ENCODE data around the gene MECR. TPM values are rescaled to one million over a fixed set of nuclear protein-coding genes. Genes with fewer than 3 reads are reported as not detected.

MECR gene
- total RNA-seq, 2 donors from 2014 or later = 7.6 to 8.0 TPM

DNA sequence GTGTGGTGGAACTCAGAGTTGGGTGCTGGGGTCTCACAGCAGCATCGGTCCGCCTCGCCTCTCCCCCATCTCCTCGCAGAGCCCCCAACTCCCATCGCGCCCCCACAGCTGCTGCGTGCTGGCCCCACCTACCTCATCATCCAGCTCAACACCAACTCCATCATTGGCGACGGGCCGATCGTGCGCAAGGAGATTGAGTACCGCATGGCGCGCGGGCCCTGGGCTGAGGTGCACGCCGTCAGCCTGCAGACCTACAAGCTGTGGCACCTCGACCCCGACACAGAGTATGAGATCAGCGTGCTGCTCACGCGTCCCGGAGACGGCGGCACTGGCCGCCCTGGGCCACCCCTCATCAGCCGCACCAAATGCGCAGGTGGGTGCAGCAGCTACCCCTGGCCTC lies 29.8 kb upstream of the MECR start:
- no peak overlapping the region for H3K27ac Mint-ChIP-seq
- DNase-seq (no peak), ATAC-seq (no peak)
- H3K4me3 Mint-ChIP-seq = peak overlapping the region; percentile 87
- no peaks in the 10 kb centered on the region for H3K9me3 ChIP-seq (ENCODE audit: control insufficient read depth, low read length, poor library complexity, severe bottlenecking)
- peaks cover 2% of the 10 kb centered on the region for H3K36me3 Mint-ChIP-seq (ENCODE audit: low read depth)
- peaks cover 43% of the 10 kb centered on the region for H3K27me3 Mint-ChIP-seq
- H3K4me1 Mint-ChIP-seq = peaks cover 8% of the 10 kb centered on the region

DNA sequence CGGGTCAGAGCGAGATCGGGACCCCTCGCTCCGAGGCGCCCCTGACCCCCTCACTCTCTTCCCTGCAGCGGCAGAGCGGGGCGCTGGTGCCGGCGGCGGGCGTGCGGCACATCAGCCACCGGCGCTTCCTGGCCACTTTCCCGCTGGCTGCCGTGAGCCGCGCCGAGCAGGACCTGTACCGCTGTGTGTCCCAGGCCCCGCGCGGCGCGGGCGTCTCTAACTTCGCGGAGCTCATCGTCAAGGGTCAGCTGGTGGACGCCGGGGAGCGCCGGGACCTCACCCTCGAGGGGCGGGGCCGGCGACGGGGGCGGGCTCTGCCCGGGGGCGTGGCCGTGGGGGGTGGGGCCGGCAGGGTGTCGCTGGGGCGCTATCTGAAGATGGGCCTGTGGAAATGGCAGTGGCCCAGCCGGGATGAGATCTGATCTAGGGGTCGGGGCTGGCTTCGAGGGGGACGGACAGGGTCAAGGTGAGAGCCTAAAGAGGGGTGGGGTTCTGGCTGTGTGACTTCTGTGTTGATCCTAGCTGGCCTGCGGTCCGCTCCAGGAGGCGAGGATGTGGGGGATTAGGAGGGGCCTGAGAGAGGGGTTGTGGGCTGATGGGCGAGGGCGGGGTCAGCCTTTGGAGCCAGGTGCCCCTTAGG lies 29.2 kb upstream of the MECR start:
- H3K9me3 ChIP-seq (ENCODE audit: control insufficient read depth, low read length, poor library complexity, severe bottlenecking) = no peaks in the 10 kb centered on the region
- Mint-ChIP-seq H3K27me3 (peaks cover 42% of the 10 kb centered on the region), H3K4me3 (peak overlapping the region; percentile 87), H3K4me1 (peaks cover 8% of the 10 kb centered on the region), H3K36me3 (ENCODE audit: low read depth) (peaks cover 2% of the 10 kb centered on the region), H3K27ac (no peak overlapping the region)
- peak in 1 of 3 donors; percentile 12 for DNase-seq
- peak; percentile 71 for ATAC-seq

DNA sequence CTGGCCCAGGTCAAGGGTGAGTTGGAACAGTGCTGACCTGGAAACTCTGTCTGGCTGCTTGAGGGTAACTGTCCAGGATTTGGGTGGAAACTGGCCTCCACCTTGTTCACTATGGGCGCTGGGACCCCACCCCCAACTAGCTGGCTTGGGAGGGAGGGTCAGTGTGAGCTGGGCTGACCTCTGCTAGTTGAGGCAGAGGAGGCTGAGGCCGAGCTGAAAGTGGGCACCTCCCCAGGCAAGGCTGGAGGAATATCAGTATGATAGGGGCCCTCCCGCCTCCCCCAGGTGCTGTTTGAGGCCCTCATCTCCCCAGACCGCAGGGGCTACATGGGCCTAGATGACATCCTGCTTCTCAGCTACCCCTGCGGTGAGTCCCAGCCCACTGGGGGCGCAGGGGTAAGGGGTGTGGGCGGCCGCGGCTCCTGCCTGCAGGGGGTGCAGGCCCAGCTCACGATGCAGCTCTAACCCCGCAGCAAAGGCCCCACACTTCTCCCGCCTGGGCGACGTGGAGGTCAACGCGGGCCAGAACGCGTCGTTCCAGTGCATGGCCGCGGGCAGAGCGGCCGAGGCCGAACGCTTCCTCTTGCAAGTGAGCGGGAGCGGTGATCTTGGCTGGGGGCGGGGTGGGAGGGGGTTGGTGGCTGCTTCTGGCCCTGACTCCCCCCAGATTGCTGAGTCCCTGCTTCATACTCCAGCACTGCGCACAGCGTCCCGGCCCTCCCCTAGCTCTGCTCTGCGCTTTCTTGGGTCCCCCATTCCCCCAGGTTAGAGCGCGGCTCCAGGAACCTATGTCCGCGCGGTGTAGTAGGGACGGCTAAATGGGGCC lies 28.5 kb upstream of the MECR start:
- ATAC-seq = peak; percentile 56
- no peak overlapping the region for H3K27ac Mint-ChIP-seq
- no peaks in the 10 kb centered on the region for H3K9me3 ChIP-seq (ENCODE audit: control insufficient read depth, low read length, poor library complexity, severe bottlenecking)
- peaks cover 8% of the 10 kb centered on the region for H3K4me1 Mint-ChIP-seq
- H3K4me3 Mint-ChIP-seq = peak overlapping the region; percentile 87
- DNase-seq = no peak
- H3K36me3 Mint-ChIP-seq (ENCODE audit: low read depth) = peaks cover 2% of the 10 kb centered on the region
- H3K27me3 Mint-ChIP-seq = peaks cover 42% of the 10 kb centered on the region

DNA sequence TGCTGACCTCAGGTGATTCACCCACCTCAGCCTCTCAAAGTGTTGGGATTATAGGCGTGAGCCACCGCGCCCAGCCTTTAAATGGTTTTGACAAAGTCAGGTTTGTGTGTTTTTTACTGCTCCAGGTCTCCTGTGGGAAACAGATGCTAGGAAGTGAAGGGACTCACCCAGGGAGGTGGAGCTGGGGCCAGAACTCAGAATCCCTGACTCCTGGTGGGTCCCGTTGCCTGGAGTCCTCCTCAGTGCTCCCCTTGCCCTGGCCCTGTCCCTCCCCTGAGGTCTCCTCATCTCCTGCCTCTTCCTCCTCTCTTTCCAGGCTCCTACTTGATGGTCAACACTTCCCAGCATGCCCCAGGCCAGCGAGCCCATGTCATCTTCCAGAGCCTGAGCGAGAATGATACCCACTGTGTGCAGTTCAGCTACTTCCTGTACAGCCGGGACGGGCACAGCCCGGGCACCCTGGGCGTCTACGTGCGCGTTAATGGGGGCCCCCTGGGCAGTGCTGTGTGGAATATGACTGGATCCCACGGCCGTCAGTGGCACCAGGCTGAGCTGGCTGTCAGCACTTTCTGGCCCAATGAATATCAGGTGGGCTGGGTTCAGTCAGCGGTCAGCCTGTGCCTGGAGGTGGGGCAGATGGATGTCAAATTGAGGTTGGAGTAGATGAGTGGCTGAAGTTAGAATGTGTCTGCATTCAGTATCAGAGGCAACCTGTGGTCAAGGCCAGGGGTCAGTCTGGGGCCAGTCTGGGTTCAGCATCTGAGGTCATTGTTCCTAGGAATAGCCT lies 27.6 kb upstream of the MECR start:
- Mint-ChIP-seq H3K4me3 (peak overlapping the region; percentile 9), H3K27me3 (peaks cover 42% of the 10 kb centered on the region)

DNA sequence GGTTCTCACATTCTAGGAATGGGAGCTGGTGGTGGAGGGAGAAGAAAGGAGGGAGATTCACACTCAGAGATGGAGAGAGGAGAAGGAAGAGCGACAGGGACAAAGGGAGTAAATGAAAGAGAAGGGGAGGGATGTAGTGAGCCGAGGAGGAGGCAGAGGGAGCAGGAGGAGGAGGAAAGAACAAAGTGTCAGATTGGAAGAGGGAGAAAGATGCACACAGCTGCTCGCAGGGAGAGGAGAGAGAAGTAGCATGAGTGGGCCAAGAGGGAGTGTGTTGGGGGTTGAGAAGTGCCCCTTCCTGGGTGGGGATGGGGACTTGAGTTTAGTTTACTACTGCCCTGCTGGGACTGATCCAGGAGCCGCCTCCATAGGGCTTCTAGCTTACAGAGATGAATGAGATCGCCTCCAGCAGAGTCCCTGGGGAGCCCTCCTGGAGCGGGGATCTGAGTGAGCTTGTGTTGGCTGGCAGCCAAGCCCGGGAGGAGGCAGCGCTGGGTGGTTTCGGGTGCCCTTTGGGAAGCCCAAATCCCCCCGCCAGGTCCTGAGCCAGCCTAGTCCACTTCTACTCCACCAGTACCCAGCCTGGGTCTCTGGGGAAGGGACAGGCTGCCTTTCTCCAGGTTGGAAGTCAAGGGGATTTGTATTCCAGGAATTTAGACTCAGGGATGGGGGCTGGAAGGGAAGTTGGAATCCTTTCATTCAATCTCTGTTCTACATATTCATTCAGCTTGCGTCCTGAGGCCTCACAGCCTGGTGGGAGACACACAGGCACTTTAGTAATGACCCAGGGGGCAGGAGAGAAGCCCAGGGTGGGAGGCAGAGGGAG lies 26.5 kb upstream of the MECR start:
- no peak for ATAC-seq
- no peak for DNase-seq
- peak overlapping the region; percentile 64 for H3K4me3 Mint-ChIP-seq

More for the DNA sequence above, 27.6 kb upstream of the MECR start:
- Mint-ChIP-seq H3K4me1 (peaks cover 8% of the 10 kb centered on the region), H3K36me3 (ENCODE audit: low read depth) (peaks cover 2% of the 10 kb centered on the region), H3K27ac (no peak overlapping the region)
- no peak for ATAC-seq
- no peak for DNase-seq
- H3K9me3 ChIP-seq (ENCODE audit: control insufficient read depth, low read length, poor library complexity, severe bottlenecking) = no peaks in the 10 kb centered on the region

DNA sequence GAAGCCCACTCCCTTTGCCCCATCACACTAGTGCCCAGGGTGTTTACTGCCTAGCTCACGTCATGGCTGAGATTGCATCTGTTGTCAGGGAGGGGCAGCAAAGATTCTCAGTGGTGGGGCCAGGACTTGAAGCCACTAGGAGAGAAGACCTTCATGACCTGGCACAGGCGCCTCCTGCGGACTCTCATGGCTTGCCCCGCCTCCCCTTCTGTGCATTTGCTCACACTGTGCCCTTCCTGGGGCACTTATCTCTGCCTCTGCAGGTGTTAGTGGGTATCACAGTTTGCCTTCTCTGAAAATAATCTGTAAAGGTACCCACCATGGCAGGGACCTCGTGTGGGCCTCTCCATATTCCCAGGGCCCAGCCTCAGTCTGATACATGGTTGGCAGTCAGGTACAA lies 25.7 kb upstream of the MECR start:
- no peaks in the 10 kb centered on the region for H3K9me3 ChIP-seq (ENCODE audit: control insufficient read depth, low read length, poor library complexity, severe bottlenecking)
- H3K27ac Mint-ChIP-seq = no peak overlapping the region
- H3K4me1 Mint-ChIP-seq = peaks cover 8% of the 10 kb centered on the region
- H3K4me3 Mint-ChIP-seq = no peak overlapping the region
- H3K27me3 Mint-ChIP-seq = peaks cover 45% of the 10 kb centered on the region
- DNase-seq = no peak
- ATAC-seq = no peak
- H3K36me3 Mint-ChIP-seq (ENCODE audit: low read depth) = peaks cover 2% of the 10 kb centered on the region

More for the DNA sequence above, 26.5 kb upstream of the MECR start:
- H3K9me3 ChIP-seq (ENCODE audit: control insufficient read depth, low read length, poor library complexity, severe bottlenecking) = no peaks in the 10 kb centered on the region
- H3K4me1 Mint-ChIP-seq = peaks cover 8% of the 10 kb centered on the region
- H3K36me3 Mint-ChIP-seq (ENCODE audit: low read depth) = peaks cover 2% of the 10 kb centered on the region
- H3K27ac Mint-ChIP-seq = no peak overlapping the region
- peaks cover 47% of the 10 kb centered on the region for H3K27me3 Mint-ChIP-seq

DNA sequence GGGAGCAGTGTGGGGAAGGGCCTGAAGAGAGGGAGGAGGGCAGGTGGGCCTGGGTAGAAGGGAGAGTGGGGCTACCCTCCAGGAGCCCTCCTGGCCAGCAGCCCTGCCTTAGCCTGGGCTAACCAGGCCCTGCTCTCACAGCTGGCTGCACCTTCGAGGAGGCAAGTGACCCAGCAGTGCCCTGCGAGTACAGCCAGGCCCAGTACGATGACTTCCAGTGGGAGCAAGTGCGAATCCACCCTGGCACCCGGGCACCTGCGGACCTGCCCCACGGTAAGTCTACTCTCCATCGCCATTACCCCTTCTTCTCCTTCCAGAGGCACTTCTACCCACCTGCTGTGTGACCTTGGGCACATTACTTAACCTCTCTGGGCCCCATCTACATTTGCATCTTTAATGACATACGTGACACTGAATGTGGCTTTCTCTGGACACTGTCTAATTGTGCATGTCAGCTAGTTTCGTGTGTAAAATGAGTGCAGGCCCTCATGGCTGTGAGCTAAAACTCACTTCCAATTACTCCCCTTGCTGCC lies 24.5 kb upstream of the MECR start:
- H3K27ac Mint-ChIP-seq = no peak overlapping the region
- peaks cover 2% of the 10 kb centered on the region for H3K36me3 Mint-ChIP-seq (ENCODE audit: low read depth)
- H3K4me3 Mint-ChIP-seq = no peak overlapping the region
- DNase-seq (no peak), ATAC-seq (no peak)
- no peaks in the 10 kb centered on the region for H3K9me3 ChIP-seq (ENCODE audit: control insufficient read depth, low read length, poor library complexity, severe bottlenecking)
- peaks cover 38% of the 10 kb centered on the region for H3K27me3 Mint-ChIP-seq
- H3K4me1 Mint-ChIP-seq = peaks cover 5% of the 10 kb centered on the region

DNA sequence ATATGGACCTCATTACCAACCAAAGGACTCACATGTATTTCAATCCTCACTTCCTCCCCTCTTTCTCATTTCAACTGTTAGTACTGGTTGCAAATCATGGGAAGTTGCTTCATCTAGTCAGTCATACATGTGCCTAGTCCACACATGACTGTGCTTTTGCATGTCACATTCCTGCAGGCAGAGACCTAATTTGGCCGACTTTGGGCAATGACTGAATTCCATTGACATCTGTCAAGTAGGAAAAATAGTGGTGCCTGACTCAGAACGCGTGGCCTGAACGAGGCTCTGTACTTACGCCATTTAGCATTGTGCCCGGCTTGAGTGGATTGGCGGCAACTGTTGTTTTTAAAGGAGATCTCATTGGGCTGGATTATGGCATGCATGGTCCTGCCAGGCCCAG lies 23.6 kb upstream of the MECR start:
- Mint-ChIP-seq H3K36me3 (ENCODE audit: low read depth) (peaks cover 5% of the 10 kb centered on the region), H3K27ac (no peak overlapping the region), H3K4me3 (no peak overlapping the region), H3K27me3 (peaks cover 40% of the 10 kb centered on the region), H3K4me1 (peaks cover 2% of the 10 kb centered on the region)
- no peaks in the 10 kb centered on the region for H3K9me3 ChIP-seq (ENCODE audit: control insufficient read depth, low read length, poor library complexity, severe bottlenecking)
- ATAC-seq (no peak), DNase-seq (no peak)

DNA sequence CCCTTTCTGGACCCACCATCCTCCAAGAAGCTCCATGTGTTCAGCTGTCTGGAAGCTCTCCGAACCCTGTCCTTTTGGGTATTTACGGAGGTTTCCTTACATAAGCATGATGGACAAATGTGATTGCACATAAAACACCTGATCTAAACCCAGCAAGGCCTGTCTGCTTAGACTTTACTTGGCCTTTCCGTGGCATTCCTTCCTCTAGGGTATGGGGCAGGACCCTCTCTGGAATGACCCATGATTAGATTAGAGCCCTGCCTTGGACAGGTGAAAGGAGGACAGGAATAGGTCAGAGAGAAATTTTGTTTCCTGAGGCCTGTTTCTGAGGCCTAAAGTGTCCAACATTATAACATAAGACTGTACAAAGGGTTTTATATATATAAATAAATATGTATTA lies 22.4 kb upstream of the MECR start:
- H3K4me3 Mint-ChIP-seq = no peak overlapping the region
- peaks cover 42% of the 10 kb centered on the region for H3K27me3 Mint-ChIP-seq
- peaks cover 2% of the 10 kb centered on the region for H3K4me1 Mint-ChIP-seq
- H3K27ac Mint-ChIP-seq = no peak overlapping the region
- H3K9me3 ChIP-seq (ENCODE audit: control insufficient read depth, low read length, poor library complexity, severe bottlenecking) = no peaks in the 10 kb centered on the region
- H3K36me3 Mint-ChIP-seq (ENCODE audit: low read depth) = peaks cover 5% of the 10 kb centered on the region
- no peak for ATAC-seq
- DNase-seq = no peak

DNA sequence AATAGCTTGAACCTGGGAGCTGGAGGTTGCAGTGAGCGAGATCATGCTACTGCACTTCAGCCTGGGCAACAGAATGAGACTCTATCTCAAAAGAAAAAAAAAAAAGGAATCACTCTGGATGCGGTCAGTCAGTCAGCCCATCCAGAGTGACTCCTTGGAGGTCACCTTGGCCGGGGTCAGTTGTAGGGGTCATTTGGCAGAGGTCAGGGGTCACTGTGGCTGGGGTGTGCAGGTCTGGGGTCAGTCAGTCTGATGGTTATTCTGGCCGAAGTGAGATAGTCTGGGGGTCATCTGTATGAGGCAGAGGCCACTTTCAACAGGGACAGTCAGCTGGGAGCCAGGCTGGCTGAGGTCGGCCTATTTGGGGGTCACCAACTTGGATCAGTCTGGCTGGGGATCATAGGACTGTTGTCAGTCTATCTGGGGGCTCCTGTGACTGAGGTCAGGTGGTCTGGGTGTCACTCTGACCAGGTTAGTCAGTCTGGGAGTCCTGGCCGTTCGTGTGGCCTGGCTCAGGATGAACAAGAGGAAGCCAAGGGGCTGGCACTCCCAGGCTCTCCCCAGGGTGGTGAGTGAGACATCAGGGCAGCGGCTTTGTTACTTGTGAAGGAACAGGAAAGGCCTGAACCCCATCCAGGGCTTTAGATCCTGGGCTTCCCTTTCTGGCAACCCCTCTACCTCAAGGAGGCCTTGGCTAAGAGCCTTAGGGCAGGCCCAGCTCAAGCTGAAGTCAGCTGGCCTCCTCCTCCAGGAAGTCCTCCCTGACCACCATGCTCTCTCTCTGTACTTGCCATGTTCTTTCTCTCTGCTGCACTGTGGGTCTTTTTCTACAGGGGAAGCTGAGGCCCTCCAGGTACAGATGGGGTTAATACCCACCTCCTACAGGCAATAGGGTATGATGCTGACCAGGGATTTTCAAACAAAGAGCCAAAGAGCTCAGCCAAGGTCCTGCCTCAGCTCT lies 20.7 kb upstream of the MECR start:
- no peak overlapping the region for H3K27ac Mint-ChIP-seq
- H3K4me3 Mint-ChIP-seq = no peak overlapping the region
- H3K36me3 Mint-ChIP-seq (ENCODE audit: low read depth) = peaks cover 5% of the 10 kb centered on the region
- DNase-seq (no peak), ATAC-seq (no peak)
- no peaks in the 10 kb centered on the region for H3K4me1 Mint-ChIP-seq
- peaks cover 32% of the 10 kb centered on the region for H3K27me3 Mint-ChIP-seq
- H3K9me3 ChIP-seq (ENCODE audit: control insufficient read depth, low read length, poor library complexity, severe bottlenecking) = no peaks in the 10 kb centered on the region

DNA sequence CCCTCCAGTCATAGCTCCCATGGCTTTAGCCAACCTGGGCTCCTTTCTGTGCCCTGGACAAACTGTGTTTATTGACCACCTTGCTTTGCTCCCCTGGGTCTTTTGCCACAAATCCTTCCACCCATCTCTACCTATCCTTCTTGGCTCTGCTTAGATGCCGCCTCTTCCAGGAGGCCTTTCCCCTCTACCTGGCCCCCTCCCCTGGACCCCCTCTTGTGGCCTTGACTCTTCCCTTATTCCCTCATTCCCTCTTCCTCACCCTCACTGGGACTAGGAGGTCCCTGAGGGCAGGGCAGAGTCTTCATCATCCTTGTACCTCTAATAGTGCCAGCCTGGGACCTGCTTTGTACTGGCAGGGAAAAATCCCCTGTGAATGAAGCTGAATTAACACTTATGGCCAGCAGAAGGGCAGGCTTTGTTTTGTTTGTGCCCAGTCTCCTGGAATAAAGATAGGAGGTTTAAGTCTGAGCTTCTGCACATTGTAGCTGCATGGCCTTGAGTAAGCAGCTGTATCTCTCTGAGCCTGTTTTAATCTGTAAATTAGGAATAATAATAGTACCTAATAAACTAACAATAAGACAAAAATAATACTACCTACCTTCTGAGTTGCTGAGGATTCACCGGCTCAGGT lies 19.3 kb upstream of the MECR start:
- H3K4me1 Mint-ChIP-seq = no peaks in the 10 kb centered on the region
- ATAC-seq = no peak
- H3K27me3 Mint-ChIP-seq = peaks cover 22% of the 10 kb centered on the region

More for the DNA sequence above, 19.3 kb upstream of the MECR start:
- DNase-seq = no peak
- no peaks in the 10 kb centered on the region for H3K9me3 ChIP-seq (ENCODE audit: control insufficient read depth, low read length, poor library complexity, severe bottlenecking)
- Mint-ChIP-seq H3K36me3 (ENCODE audit: low read depth) (peaks cover 5% of the 10 kb centered on the region), H3K4me3 (no peak overlapping the region), H3K27ac (no peak overlapping the region)
